ENCODE data around the gene LY86.

- TF ChIP-seq CTCF (IDR thresholded peaks at IDR 0.05): no peak
- no peak for TF ChIP-seq POLR2A (IDR thresholded peaks at IDR 0.05)
Observed at GRCh38 chr6:6631053-6631452, 42.5 kb downstream of the LY86 start.
